K562 (cell line): ENCODE measurements around the gene ELK4. TPM values are rescaled to one million over a fixed set of nuclear protein-coding genes. Genes with fewer than 3 reads are reported as not detected.

Experiments used
- GABPA ChIP-seq: fragments of 200-800 bp; sonication (Bioruptor generic); conservative IDR thresholded peaks from 2 replicates; pipeline ENCODE4 v1.6.1; 2016; ENCODE audit warnings: low read depth, missing genetic modification characterization, missing compliant biosample characterization
- polyA plus RNA-seq, 8 experiments: library from polyadenylated mRNA; depleted of rRNA in 4 of 8; stranded (reverse) in 5 of 8; unstranded in 3 of 8; fragments of >200 nt; fragmentation: Nextera tagmentation in 2 of 8; fragmentation: Illumina TruSeq in 1 of 8; extraction: Ambion mirVana in 2 of 8; extraction: Trizol in 1 of 8; gene quantifications; 2 replicates each; pipeline versions ENCODE4 v1.2.1 to v1.2.3, GENCODE V29; 2011 to 2014; ENCODE audit warnings: inconsistent platforms in 1 of 8, missing spikeins in 1 of 8
- total RNA-seq, 7 experiments: library from RNA; depleted of rRNA in 6 of 7; stranded (reverse); fragments of >200 nt in 6 of 7; fragmentation: Illumina TruSeq in 2 of 7; extraction: Trizol in 2 of 7; gene quantifications; 2 replicates each; pipeline versions ENCODE4 v1.2.1 to v1.2.3, GENCODE V29; 2011 to 2021; ENCODE audit warnings: low replicate concordance in 1 of 7
- TF ChIP-seq, protein P1 (sequence below): fragments of 200-600 bp; sonication (generic); IDR thresholded peaks from one replicate; pipeline ENCODE4 v1.6.1; 2012; ENCODE audit warnings: mild to moderate bottlenecking, low read depth, low read length, inconsistent platforms
- TF ChIP-seq, protein P2 (sequence below): fragments of 450-650 bp; IDR thresholded peaks from 2 replicates; pipeline ENCODE4 v1.7.1; 2018; ENCODE audit warnings: mild to moderate bottlenecking, low read depth; ENCODE audit not compliant: partially characterized antibody
- TF ChIP-seq, protein P3 (sequence below): sonication (generic); formaldehyde crosslinking; IDR thresholded peaks from 2 replicates; pipeline ENCODE4 v1.8.1; 2023; ENCODE audit warnings: missing genetic modification reagents, mild to moderate bottlenecking, borderline replicate concordance
- TF ChIP-seq, protein P4 (sequence below): fragments of 450-650 bp; IDR thresholded peaks from 2 replicates; pipeline ENCODE4 v1.6.1; 2016; ENCODE audit warnings: low read depth, mild to moderate bottlenecking, moderate library complexity

ELK4 gene
- total and polyA plus RNA-seq, 9 of the 15 experiments (the other 6 are each of a cell fraction or from before 2014, with no cell fraction given) = 2.0 to 21.7 (median 9.2) TPM

DNA sequence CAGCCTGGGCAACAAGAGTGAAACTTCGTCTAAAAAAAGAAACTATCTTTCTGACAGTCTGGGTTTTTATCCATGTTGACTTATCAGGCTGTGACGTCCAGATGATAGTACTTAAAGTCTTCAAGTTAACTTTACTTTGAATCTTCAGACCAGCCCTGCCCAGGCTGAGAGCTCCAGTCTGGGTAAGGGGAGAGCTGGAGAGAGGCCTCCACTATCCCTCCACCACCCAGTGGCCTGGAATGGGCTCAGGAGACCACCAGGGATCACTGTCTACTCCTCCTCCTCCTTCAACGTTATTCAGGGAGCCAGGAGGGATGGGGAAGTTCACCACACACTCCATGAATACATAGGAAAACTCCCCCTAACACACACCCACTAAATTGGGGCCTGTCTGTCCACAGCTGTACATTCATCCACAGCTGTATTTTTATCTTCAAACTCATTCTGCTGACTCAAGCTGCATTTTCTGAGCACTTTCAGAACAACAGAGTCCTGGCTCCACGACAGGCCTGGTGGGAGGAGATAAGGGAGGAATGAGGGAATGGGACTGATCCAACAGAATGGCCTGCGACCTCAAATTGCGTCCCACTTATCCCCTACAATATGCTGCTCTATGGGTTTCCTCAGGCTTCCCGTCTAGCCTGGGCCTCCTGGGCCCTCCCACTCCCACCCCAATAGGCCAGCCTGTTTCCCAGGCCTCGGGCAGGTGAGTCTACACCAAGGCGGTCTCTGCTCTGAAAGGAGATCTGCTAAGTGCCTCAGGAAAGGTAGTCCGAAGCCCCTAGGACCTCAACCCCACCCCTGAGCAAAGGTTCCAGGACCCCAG is 46.7 kb upstream of the ELK4 start (continued):
- TF ChIP-seq, protein P1, sequence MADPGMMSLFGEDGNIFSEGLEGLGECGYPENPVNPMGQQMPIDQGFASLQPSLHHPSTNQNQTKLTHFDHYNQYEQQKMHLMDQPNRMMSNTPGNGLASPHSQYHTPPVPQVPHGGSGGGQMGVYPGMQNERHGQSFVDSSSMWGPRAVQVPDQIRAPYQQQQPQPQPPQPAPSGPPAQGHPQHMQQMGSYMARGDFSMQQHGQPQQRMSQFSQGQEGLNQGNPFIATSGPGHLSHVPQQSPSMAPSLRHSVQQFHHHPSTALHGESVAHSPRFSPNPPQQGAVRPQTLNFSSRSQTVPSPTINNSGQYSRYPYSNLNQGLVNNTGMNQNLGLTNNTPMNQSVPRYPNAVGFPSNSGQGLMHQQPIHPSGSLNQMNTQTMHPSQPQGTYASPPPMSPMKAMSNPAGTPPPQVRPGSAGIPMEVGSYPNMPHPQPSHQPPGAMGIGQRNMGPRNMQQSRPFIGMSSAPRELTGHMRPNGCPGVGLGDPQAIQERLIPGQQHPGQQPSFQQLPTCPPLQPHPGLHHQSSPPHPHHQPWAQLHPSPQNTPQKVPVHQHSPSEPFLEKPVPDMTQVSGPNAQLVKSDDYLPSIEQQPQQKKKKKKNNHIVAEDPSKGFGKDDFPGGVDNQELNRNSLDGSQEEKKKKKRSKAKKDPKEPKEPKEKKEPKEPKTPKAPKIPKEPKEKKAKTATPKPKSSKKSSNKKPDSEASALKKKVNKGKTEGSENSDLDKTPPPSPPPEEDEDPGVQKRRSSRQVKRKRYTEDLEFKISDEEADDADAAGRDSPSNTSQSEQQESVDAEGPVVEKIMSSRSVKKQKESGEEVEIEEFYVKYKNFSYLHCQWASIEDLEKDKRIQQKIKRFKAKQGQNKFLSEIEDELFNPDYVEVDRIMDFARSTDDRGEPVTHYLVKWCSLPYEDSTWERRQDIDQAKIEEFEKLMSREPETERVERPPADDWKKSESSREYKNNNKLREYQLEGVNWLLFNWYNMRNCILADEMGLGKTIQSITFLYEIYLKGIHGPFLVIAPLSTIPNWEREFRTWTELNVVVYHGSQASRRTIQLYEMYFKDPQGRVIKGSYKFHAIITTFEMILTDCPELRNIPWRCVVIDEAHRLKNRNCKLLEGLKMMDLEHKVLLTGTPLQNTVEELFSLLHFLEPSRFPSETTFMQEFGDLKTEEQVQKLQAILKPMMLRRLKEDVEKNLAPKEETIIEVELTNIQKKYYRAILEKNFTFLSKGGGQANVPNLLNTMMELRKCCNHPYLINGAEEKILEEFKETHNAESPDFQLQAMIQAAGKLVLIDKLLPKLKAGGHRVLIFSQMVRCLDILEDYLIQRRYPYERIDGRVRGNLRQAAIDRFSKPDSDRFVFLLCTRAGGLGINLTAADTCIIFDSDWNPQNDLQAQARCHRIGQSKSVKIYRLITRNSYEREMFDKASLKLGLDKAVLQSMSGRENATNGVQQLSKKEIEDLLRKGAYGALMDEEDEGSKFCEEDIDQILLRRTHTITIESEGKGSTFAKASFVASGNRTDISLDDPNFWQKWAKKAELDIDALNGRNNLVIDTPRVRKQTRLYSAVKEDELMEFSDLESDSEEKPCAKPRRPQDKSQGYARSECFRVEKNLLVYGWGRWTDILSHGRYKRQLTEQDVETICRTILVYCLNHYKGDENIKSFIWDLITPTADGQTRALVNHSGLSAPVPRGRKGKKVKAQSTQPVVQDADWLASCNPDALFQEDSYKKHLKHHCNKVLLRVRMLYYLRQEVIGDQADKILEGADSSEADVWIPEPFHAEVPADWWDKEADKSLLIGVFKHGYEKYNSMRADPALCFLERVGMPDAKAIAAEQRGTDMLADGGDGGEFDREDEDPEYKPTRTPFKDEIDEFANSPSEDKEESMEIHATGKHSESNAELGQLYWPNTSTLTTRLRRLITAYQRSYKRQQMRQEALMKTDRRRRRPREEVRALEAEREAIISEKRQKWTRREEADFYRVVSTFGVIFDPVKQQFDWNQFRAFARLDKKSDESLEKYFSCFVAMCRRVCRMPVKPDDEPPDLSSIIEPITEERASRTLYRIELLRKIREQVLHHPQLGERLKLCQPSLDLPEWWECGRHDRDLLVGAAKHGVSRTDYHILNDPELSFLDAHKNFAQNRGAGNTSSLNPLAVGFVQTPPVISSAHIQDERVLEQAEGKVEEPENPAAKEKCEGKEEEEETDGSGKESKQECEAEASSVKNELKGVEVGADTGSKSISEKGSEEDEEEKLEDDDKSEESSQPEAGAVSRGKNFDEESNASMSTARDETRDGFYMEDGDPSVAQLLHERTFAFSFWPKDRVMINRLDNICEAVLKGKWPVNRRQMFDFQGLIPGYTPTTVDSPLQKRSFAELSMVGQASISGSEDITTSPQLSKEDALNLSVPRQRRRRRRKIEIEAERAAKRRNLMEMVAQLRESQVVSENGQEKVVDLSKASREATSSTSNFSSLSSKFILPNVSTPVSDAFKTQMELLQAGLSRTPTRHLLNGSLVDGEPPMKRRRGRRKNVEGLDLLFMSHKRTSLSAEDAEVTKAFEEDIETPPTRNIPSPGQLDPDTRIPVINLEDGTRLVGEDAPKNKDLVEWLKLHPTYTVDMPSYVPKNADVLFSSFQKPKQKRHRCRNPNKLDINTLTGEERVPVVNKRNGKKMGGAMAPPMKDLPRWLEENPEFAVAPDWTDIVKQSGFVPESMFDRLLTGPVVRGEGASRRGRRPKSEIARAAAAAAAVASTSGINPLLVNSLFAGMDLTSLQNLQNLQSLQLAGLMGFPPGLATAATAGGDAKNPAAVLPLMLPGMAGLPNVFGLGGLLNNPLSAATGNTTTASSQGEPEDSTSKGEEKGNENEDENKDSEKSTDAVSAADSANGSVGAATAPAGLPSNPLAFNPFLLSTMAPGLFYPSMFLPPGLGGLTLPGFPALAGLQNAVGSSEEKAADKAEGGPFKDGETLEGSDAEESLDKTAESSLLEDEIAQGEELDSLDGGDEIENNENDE = no peak
- no peak for TF ChIP-seq GABPA (tag)
- TF ChIP-seq, protein P2, sequence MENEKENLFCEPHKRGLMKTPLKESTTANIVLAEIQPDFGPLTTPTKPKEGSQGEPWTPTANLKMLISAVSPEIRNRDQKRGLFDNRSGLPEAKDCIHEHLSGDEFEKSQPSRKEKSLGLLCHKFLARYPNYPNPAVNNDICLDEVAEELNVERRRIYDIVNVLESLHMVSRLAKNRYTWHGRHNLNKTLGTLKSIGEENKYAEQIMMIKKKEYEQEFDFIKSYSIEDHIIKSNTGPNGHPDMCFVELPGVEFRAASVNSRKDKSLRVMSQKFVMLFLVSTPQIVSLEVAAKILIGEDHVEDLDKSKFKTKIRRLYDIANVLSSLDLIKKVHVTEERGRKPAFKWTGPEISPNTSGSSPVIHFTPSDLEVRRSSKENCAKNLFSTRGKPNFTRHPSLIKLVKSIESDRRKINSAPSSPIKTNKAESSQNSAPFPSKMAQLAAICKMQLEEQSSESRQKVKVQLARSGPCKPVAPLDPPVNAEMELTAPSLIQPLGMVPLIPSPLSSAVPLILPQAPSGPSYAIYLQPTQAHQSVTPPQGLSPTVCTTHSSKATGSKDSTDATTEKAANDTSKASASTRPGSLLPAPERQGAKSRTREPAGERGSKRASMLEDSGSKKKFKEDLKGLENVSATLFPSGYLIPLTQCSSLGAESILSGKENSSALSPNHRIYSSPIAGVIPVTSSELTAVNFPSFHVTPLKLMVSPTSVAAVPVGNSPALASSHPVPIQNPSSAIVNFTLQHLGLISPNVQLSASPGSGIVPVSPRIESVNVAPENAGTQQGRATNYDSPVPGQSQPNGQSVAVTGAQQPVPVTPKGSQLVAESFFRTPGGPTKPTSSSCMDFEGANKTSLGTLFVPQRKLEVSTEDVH = peak; percentile 50
- TF ChIP-seq, protein P3, sequence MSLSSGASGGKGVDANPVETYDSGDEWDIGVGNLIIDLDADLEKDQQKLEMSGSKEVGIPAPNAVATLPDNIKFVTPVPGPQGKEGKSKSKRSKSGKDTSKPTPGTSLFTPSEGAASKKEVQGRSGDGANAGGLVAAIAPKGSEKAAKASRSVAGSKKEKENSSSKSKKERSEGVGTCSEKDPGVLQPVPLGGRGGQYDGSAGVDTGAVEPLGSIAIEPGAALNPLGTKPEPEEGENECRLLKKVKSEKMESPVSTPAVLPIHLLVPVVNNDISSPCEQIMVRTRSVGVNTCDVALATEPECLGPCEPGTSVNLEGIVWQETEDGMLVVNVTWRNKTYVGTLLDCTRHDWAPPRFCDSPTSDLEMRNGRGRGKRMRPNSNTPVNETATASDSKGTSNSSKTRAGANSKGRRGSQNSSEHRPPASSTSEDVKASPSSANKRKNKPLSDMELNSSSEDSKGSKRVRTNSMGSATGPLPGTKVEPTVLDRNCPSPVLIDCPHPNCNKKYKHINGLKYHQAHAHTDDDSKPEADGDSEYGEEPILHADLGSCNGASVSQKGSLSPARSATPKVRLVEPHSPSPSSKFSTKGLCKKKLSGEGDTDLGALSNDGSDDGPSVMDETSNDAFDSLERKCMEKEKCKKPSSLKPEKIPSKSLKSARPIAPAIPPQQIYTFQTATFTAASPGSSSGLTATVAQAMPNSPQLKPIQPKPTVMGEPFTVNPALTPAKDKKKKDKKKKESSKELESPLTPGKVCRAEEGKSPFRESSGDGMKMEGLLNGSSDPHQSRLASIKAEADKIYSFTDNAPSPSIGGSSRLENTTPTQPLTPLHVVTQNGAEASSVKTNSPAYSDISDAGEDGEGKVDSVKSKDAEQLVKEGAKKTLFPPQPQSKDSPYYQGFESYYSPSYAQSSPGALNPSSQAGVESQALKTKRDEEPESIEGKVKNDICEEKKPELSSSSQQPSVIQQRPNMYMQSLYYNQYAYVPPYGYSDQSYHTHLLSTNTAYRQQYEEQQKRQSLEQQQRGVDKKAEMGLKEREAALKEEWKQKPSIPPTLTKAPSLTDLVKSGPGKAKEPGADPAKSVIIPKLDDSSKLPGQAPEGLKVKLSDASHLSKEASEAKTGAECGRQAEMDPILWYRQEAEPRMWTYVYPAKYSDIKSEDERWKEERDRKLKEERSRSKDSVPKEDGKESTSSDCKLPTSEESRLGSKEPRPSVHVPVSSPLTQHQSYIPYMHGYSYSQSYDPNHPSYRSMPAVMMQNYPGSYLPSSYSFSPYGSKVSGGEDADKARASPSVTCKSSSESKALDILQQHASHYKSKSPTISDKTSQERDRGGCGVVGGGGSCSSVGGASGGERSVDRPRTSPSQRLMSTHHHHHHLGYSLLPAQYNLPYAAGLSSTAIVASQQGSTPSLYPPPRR = 0 out of 2 replicates have a peak, but pooled peaks have one; percentile 57
- TF ChIP-seq, protein P4, sequence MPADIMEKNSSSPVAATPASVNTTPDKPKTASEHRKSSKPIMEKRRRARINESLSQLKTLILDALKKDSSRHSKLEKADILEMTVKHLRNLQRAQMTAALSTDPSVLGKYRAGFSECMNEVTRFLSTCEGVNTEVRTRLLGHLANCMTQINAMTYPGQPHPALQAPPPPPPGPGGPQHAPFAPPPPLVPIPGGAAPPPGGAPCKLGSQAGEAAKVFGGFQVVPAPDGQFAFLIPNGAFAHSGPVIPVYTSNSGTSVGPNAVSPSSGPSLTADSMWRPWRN = peak; percentile 90
